Kidney epithelial cell (primary cell): ENCODE results near the gene MAP2K4. TPM values are rescaled to one million over a fixed set of nuclear protein-coding genes. Genes with fewer than 3 reads are reported as not detected.

Experiments used
- DNase-seq: peaks from one replicate; pipeline ENCODE4 v3.0.0-alpha.2; 2010; ENCODE audit warnings: low read depth
- H3K27me3 ChIP-seq: 2 replicates; pipeline ENCODE4 v1.6.0; 2011; ENCODE audit warnings: low read length; ENCODE audit not compliant: control insufficient read depth, insufficient read depth
- H3K36me3 ChIP-seq: 2 replicates; pipeline ENCODE4 v1.5.1; 2011; ENCODE audit warnings: low read length; ENCODE audit not compliant: control insufficient read depth, insufficient read depth
- H3K4me3 ChIP-seq: 2 replicates; pipeline ENCODE4 v1.5.1; 2011; ENCODE audit warnings: low read depth, mild to moderate bottlenecking, control low read depth, low read length
- total RNA-seq: library from RNA; depleted of rRNA; stranded (reverse); fragments of >200 nt; gene quantifications from 2 replicates; pipeline ENCODE4 v1.2.3, GENCODE V29; 2015
- TF ChIP-seq, protein P1 (sequence below): IDR thresholded peaks from 2 replicates; pipeline ENCODE4 v1.5.1; 2011; ENCODE audit warnings: mild to moderate bottlenecking, moderate library complexity, low read length, control low read depth, inconsistent platforms; ENCODE audit not compliant: insufficient read depth, poor library complexity, severe bottlenecking

Gene MAP2K4
- total RNA-seq, 1 donor from 2014 or later: 21.6 TPM

DNA sequence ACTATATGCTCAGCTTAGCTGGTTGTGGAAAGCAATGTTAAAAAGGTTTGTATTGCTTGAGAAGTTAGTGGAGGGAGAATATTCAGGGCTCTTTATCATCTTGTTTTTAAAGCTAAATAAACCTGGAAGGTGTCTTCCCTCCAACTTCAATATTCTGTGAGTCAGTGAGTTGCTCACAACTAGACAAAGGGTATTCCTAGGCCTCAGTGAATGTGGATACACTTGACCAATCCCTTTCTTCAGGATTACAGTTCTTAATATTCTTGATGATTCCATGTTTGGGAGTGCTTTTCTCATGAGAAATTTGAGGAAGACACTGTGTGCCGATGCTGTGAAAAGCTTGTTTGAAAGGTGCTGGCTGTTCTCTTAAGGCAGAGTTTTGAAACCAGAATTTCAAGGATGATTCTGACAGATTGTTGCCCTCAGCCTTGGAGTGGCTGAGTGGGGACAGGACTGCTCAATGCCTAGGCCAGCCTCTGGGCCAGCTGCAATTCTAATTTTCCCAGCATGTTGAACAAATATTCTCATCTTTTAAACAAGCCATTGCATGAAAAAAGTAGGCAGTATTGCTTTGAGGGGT lies 30.1 kb downstream of the MAP2K4 start:
- Histone ChIP-seq H3K36me3 (no peaks in the 10 kb centered on the region), H3K27me3 (no peaks in the 10 kb centered on the region), H3K4me3 (no peak overlapping the region)
- DNase-seq: no peak
- TF ChIP-seq, protein P1, sequence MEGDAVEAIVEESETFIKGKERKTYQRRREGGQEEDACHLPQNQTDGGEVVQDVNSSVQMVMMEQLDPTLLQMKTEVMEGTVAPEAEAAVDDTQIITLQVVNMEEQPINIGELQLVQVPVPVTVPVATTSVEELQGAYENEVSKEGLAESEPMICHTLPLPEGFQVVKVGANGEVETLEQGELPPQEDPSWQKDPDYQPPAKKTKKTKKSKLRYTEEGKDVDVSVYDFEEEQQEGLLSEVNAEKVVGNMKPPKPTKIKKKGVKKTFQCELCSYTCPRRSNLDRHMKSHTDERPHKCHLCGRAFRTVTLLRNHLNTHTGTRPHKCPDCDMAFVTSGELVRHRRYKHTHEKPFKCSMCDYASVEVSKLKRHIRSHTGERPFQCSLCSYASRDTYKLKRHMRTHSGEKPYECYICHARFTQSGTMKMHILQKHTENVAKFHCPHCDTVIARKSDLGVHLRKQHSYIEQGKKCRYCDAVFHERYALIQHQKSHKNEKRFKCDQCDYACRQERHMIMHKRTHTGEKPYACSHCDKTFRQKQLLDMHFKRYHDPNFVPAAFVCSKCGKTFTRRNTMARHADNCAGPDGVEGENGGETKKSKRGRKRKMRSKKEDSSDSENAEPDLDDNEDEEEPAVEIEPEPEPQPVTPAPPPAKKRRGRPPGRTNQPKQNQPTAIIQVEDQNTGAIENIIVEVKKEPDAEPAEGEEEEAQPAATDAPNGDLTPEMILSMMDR: no peak

DNA sequence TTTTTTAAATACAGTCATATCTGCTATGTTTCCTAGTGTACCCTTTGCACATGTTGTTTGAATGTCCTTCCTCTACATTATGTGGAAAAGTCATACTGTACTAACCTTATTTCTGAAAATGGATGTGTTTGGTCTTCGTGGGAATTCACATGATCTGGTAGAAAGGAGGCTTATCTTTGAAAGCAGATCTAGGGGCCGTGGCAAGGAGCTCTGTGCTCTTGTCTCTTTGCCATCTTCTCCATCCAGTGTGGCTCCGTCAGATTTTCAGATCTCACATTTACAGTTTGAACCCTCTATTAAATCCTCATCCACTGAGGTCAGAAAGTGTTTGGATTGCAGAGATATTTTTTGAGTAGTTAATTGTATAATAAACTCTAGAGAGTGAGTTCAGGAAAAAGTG lies 32.9 kb downstream of the MAP2K4 start:
- no peaks in the 10 kb centered on the region for H3K27me3 ChIP-seq
- TF ChIP-seq, protein P1: no peak
- H3K36me3 ChIP-seq: no peaks in the 10 kb centered on the region
- DNase-seq: no peak
- H3K4me3 ChIP-seq: no peak overlapping the region

DNA sequence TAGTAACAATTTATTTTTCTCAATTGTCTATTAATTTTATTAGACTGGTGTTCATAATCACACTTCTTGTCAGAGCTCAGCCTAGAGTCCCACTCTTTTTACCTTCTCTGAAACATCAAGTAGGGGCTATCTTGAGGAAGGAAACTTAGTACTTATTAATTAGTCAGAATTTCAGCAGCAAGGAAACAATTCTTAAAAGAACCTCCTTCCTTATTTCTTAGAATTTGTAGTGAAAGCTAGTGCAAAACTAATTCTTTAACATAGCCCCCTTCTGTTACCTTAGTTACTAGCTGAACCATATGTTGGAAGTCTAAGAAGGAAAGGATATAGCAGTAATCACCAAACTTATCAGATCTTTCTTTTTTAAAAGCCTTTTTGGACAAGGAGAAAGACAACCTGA lies 35.2 kb downstream of the MAP2K4 start:
- TF ChIP-seq, protein P1: no peak
- Histone ChIP-seq H3K36me3 (no peaks in the 10 kb centered on the region), H3K4me3 (no peak overlapping the region), H3K27me3 (no peaks in the 10 kb centered on the region)
- DNase-seq: no peak

DNA sequence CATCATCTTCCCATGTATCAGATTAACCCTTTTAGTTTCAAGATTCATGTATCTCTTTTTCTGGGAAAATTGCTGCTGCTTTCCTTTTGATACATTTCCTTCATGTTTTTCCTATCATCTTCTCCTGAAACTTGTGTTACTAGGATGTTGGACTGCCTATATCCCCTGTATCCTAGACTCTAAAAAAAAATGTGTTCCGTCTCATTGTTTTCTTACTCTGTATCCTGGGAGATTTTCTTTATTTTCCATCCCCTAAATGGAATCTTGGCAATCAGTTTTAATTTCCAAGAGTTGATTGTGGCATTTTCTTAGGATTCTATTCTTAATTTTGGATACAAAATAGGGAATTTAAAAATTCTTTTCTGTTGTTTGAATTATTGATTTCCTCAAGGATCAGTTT lies 36.8 kb downstream of the MAP2K4 start:
- Histone ChIP-seq H3K27me3 (no peaks in the 10 kb centered on the region), H3K36me3 (no peaks in the 10 kb centered on the region), H3K4me3 (no peak overlapping the region)
- DNase-seq: no peak
- TF ChIP-seq, protein P1: no peak

DNA sequence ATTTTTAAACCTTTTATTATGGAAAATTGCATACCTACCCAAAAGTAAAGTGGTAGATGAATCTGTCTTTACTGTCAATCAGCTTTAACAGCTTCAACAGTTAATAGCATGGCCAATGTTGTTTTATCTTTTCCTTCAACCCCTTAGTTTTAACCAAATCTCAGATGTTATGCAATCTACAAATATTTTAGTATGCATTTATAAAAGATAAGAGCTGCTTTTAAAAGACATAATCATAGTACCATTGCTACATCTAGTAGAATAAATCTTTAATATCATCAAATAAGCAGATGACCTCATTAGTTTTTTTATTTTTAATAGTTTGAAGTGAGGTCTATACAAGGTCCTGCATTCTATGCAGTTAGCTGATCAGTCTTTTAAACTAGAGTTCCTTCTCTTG lies 37.9 kb downstream of the MAP2K4 start:
- no peak for DNase-seq
- H3K27me3 ChIP-seq: no peaks in the 10 kb centered on the region
- no peak overlapping the region for H3K4me3 ChIP-seq
- H3K36me3 ChIP-seq: no peaks in the 10 kb centered on the region
- TF ChIP-seq, protein P1: no peak

DNA sequence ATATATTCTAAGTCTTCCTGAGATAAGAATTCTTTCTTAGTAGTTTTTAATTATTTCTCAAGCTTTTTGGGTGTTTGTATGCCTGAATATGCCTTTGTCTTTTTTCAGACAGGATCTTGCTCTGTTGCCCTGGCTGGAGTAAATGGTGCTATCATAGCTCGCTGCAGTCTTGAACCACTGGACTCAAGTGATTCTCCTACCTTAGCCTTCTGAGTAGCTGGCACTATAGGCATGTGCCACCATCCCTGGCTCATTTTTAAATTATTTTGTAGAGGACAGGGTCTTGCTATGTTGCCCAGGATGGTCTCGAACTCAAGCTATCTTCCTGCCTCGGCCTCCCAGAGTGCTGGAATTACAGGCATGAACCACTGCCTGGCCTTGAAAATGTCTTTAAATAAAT lies 41.6 kb downstream of the MAP2K4 start:
- Histone ChIP-seq H3K27me3 (no peaks in the 10 kb centered on the region), H3K4me3 (no peak overlapping the region), H3K36me3 (no peaks in the 10 kb centered on the region)
- DNase-seq: no peak
- TF ChIP-seq, protein P1: no peak
